ENCODE measurements around the gene CYP2D6.

DNA sequence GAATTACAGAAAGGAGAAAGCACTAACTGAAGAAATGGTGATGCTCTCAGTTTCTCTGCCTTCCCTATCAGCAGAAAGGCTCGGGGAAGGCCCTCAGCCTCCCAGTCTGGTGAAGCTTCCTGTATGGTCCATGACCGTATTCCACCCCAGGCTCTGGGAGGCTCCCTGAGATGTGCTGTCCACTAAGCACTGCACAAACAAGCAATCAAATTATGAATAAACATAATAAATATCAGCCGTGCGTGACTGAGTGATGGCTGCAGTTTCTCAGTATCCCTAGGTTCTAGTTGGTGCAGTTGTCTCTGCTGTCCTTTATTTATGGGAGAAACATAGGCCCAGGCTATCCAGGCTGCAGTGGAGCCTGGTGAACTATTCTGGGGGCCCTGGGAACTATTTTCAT is 47.5 kb downstream of the CYP2D6 start:
- no peak for TF ChIP-seq GATA3 (IDR thresholded peaks at IDR 0.05; ENCODE audit: low read depth, low read length)
- no peak for TF ChIP-seq GATA2 (IDR thresholded peaks at IDR 0.05; ENCODE audit: low read depth, low read length)
